Measurements from ENCODE around the gene PBX2. TPM values are rescaled to one million over a fixed set of nuclear protein-coding genes. Genes with fewer than 3 reads are reported as not detected.
A peak's percentile ranks its signal among the peaks of the same experiment; 100 is the strongest.

The PBX2 gene
- total and polyA plus RNA-seq, 10 of the 15 experiments (the other 5 are each of a cell fraction or from before 2014, with no cell fraction given): 0.84 to 66.5 (median 20.6) TPM

DNA sequence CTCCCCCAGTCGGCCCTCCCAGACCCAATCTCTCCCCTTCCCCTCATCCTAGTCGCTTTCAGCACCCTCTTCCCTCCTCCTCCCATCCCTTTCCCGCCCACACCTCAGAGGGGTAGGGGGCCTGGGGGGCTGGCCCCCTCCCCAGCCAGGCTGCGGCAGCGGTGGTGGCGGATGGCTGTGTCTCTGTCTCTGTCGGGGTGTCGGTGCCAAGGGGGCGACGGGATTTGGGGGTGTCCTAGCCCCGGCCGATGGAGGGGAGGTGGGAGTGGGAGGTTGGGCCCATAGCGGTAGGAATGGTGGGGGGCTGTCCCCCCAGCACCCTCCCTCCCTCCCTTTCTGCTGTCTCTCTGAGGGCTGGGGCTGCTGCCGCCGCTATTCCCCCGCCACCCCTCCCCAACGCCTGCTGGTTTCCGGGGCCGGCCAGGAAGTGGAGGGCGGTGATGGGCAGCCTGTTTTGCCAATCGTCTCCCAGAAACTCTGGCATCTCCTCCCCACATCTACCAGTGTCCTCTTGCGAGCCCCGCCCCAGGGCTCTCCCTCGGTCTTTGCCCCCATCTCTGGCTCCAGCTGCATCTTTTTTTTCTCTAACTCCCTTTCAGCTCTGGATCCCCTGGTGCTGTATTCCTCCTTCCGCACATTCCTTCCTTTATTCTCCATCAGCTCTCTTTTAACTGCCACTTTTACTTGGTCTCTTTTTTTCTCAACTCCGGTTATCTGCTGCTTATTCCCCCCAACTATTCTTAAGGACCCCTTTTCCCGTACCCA is 14.1 kb downstream of the PBX2 start, which contains the start of gene AGPAT1 (continued):
- TF ChIP-seq, protein P1, sequence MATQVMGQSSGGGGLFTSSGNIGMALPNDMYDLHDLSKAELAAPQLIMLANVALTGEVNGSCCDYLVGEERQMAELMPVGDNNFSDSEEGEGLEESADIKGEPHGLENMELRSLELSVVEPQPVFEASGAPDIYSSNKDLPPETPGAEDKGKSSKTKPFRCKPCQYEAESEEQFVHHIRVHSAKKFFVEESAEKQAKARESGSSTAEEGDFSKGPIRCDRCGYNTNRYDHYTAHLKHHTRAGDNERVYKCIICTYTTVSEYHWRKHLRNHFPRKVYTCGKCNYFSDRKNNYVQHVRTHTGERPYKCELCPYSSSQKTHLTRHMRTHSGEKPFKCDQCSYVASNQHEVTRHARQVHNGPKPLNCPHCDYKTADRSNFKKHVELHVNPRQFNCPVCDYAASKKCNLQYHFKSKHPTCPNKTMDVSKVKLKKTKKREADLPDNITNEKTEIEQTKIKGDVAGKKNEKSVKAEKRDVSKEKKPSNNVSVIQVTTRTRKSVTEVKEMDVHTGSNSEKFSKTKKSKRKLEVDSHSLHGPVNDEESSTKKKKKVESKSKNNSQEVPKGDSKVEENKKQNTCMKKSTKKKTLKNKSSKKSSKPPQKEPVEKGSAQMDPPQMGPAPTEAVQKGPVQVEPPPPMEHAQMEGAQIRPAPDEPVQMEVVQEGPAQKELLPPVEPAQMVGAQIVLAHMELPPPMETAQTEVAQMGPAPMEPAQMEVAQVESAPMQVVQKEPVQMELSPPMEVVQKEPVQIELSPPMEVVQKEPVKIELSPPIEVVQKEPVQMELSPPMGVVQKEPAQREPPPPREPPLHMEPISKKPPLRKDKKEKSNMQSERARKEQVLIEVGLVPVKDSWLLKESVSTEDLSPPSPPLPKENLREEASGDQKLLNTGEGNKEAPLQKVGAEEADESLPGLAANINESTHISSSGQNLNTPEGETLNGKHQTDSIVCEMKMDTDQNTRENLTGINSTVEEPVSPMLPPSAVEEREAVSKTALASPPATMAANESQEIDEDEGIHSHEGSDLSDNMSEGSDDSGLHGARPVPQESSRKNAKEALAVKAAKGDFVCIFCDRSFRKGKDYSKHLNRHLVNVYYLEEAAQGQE (IDR thresholded peaks at IDR 0.05; ENCODE audit: low read depth, low read length): no peak
- no peak for TF ChIP-seq NFYA (IDR thresholded peaks at IDR 0.05; ENCODE audit: borderline replicate concordance, low read depth, low read length)
- TF ChIP-seq CREM (IDR thresholded peaks at IDR 0.05; ENCODE audit: low read depth): no peak
- TF ChIP-seq CHD1 (IDR thresholded peaks at IDR 0.05; ENCODE audit: low read depth, low read length): no peak
- TF ChIP-seq, protein P2, sequence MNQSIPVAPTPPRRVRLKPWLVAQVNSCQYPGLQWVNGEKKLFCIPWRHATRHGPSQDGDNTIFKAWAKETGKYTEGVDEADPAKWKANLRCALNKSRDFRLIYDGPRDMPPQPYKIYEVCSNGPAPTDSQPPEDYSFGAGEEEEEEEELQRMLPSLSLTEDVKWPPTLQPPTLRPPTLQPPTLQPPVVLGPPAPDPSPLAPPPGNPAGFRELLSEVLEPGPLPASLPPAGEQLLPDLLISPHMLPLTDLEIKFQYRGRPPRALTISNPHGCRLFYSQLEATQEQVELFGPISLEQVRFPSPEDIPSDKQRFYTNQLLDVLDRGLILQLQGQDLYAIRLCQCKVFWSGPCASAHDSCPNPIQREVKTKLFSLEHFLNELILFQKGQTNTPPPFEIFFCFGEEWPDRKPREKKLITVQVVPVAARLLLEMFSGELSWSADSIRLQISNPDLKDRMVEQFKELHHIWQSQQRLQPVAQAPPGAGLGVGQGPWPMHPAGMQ (IDR thresholded peaks at IDR 0.05; ENCODE audit: borderline replicate concordance): no peak
- TF ChIP-seq, protein P3, sequence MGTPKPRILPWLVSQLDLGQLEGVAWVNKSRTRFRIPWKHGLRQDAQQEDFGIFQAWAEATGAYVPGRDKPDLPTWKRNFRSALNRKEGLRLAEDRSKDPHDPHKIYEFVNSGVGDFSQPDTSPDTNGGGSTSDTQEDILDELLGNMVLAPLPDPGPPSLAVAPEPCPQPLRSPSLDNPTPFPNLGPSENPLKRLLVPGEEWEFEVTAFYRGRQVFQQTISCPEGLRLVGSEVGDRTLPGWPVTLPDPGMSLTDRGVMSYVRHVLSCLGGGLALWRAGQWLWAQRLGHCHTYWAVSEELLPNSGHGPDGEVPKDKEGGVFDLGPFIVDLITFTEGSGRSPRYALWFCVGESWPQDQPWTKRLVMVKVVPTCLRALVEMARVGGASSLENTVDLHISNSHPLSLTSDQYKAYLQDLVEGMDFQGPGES (IDR thresholded peaks at IDR 0.05): 0 out of 2 replicates have a peak, but pooled peaks have one; percentile 45
- TF ChIP-seq IRF4 (IDR thresholded peaks at IDR 0.05; ENCODE audit: low read depth, low read length): no peak
- no peak for TF ChIP-seq TBL1XR1 (IDR thresholded peaks at IDR 0.05; ENCODE audit: low read depth, low read length)
- TF ChIP-seq YBX1 (IDR thresholded peaks at IDR 0.05): peak; percentile 79; the same call in 1 of the 2 replicates
- TF ChIP-seq CBFB (IDR thresholded peaks at IDR 0.05; ENCODE audit: low read depth): no peak
- TF ChIP-seq CBX5 (IDR thresholded peaks at IDR 0.05; ENCODE audit: low read depth): no peak
- no peak for TF ChIP-seq GATAD2B (conservative IDR thresholded peaks at IDR 0.05; ENCODE audit: low read depth)
- TF ChIP-seq RELA (IDR thresholded peaks at IDR 0.05; ENCODE audit: borderline replicate concordance, partially characterized antibody): no peak
- TF ChIP-seq MTA3 (IDR thresholded peaks at IDR 0.05; ENCODE audit: borderline replicate concordance, low read length): no peak; the same call in 1 of the 2 replicates
- 0 out of 2 replicates have a peak, but pooled peaks have one; percentile 27 for TF ChIP-seq HCFC1 (IDR thresholded peaks at IDR 0.05; ENCODE audit: low read length)
- no peak for TF ChIP-seq CHD4 (IDR thresholded peaks at IDR 0.05)
- no peak for TF ChIP-seq SRF (IDR thresholded peaks at IDR 0.05; ENCODE audit: low read depth in 2 of 2, low read length in 2 of 2)
- no peak for TF ChIP-seq IKZF2 (IDR thresholded peaks at IDR 0.05)
- TF ChIP-seq LARP7 (IDR thresholded peaks at IDR 0.05): peak; percentile 42; the same call in 1 of the 2 replicates
- no peak for TF ChIP-seq RAD51 (IDR thresholded peaks at IDR 0.05)
- no peak for TF ChIP-seq YY1 (IDR thresholded peaks at IDR 0.05; ENCODE audit: low read depth, low read length)
- TF ChIP-seq BMI1 (IDR thresholded peaks at IDR 0.05; ENCODE audit: borderline replicate concordance): no peak
- no peak for TF ChIP-seq ATF7 (IDR thresholded peaks at IDR 0.05; ENCODE audit: low read depth)
- TF ChIP-seq EP300 (IDR thresholded peaks at IDR 0.05; ENCODE audit: borderline replicate concordance in 1 of 2, control insufficient read depth in 1 of 2, low read depth in 2 of 2, low read length in 2 of 2): no peak
